ENCODE measurements around the gene TNS3. TPM values are rescaled to one million over a fixed set of nuclear protein-coding genes. Genes with fewer than 3 reads are reported as not detected.

The TNS3 gene
- total RNA-seq, 1 experiment from 2014 or later, result 143 TPM

DNA sequence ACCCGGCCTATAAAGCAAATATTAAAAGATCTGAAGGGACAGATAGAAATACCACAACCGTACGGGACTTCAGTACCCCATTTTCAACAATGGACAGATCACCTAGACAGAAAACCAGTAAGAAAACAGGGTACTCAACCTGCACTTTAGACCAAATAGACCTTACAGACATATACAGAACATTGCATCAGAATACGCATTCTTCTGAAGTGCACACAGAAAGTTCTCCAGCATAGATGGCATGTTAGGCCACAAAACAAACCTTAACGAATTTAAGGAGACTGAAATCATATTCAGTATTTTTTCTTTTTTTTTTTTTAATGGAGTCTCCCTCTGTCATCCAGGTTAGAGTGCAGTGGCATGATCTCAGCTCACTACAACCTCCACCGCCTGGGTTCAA is 151.5 kb downstream of the TNS3 start:
- POLR2A ChIA-PET (ENCODE audit: unreplicated experiment), result no interaction called here
- no peak overlapping the region; the same call in 1 of the 2 replicates for H3K27ac ChIP-seq
- no peak for DNase-seq

DNA sequence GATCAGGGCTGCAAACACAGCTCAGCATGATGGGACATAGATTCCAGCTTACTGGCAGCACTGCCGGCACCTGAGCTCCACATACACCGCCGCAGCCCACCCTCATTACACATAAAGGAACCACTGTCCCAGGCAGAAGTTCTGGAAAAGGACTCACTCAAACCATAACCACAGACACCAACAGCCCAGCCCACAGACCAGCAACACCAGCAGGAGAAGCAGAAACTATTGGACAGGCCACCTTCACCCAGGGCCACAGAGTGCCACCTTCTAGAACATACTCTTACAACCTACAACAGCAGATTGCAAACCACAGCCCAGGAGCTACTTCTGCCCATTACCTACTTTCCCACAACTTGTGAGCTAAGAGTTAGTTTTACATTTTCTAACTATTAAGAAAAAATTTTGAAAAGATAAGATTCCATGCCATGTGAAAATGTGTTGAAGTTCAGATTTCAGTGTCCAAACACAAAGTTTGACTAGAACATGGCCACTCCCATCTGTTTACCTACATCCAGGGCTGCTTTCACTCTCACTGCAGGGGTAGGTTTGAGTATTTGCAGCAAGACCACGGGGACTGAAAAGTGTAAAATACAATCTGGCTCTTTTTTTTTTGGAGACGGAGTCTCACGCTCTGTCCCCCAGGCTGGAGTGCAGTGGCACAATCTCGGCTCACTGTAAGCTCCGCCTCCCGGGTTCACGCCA is 153.0 kb downstream of the TNS3 start:
- H2AFZ ChIP-seq, result no peak overlapping the region
- H3K4me1 ChIP-seq (replicated peaks; ENCODE audit: insufficient read depth), result no peaks in the 10 kb centered on the region
- no peak overlapping the region for H3K4me3 ChIP-seq
- no peak overlapping the region for H3K27ac ChIP-seq
- H3K9me3 ChIP-seq (ENCODE audit: insufficient read depth, low read depth), result no peaks in the 10 kb centered on the region
- no TSS peak for BruUV-seq (replicated peaks)
- peaks cover 58% of the 10 kb centered on the region for H3K79me2 ChIP-seq (ENCODE audit: low read depth)
- peaks cover 72% of the 10 kb centered on the region for H3K36me3 ChIP-seq (ENCODE audit: low read depth)
- POLR2A ChIA-PET (ENCODE audit: unreplicated experiment), result no interaction called here
- TF ChIP-seq EZH2 (IDR thresholded peaks at IDR 0.05; ENCODE audit: low read depth), result no peak
- TF ChIP-seq, protein P1, sequence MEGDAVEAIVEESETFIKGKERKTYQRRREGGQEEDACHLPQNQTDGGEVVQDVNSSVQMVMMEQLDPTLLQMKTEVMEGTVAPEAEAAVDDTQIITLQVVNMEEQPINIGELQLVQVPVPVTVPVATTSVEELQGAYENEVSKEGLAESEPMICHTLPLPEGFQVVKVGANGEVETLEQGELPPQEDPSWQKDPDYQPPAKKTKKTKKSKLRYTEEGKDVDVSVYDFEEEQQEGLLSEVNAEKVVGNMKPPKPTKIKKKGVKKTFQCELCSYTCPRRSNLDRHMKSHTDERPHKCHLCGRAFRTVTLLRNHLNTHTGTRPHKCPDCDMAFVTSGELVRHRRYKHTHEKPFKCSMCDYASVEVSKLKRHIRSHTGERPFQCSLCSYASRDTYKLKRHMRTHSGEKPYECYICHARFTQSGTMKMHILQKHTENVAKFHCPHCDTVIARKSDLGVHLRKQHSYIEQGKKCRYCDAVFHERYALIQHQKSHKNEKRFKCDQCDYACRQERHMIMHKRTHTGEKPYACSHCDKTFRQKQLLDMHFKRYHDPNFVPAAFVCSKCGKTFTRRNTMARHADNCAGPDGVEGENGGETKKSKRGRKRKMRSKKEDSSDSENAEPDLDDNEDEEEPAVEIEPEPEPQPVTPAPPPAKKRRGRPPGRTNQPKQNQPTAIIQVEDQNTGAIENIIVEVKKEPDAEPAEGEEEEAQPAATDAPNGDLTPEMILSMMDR (conservative IDR thresholded peaks at IDR 0.05), result no peak
- CTCF ChIA-PET, result interaction anchor here (1.0 kb wide), 1 partner anchor 682 kb away, joined by 4 read pairs; no protein-coding TSS in a partner anchor
- H3K9me2 ChIP-seq (ENCODE audit: insufficient read depth), result no peaks in the 10 kb centered on the region
- no peaks in the 10 kb centered on the region for H3K27me3 ChIP-seq (ENCODE audit: insufficient read depth, low read depth)
- DNase-seq, result no peak
- peaks cover 70% of the 10 kb centered on the region for H3F3A ChIP-seq (ENCODE audit: insufficient read depth, low read depth)
- H3K4me2 ChIP-seq, result no peak overlapping the region
- peaks cover 64% of the 10 kb centered on the region for H4K20me1 ChIP-seq (ENCODE audit: insufficient read depth)
- intact Hi-C loops (cut with micrococcal nuclease; ENCODE audit: unreplicated experiment), result no loop called here

More for the DNA sequence above, 151.5 kb downstream of the TNS3 start:
- Histone ChIP-seq H3K4me3 (no peak overlapping the region), H3K4me1 (replicated peaks; ENCODE audit: insufficient read depth) (no peaks in the 10 kb centered on the region), H3K27me3 (ENCODE audit: insufficient read depth, low read depth) (no peaks in the 10 kb centered on the region), H3K9me2 (ENCODE audit: insufficient read depth) (no peaks in the 10 kb centered on the region), H2AFZ (no peak overlapping the region), H3F3A (ENCODE audit: insufficient read depth, low read depth) (peaks cover 73% of the 10 kb centered on the region), H3K4me2 (no peak overlapping the region), H3K36me3 (ENCODE audit: low read depth) (peaks cover 73% of the 10 kb centered on the region), H3K9me3 (ENCODE audit: insufficient read depth, low read depth) (no peaks in the 10 kb centered on the region), H3K79me2 (ENCODE audit: low read depth) (peaks cover 71% of the 10 kb centered on the region), H4K20me1 (ENCODE audit: insufficient read depth) (peaks cover 79% of the 10 kb centered on the region)
- CTCF ChIA-PET, result no interaction called here
- BruUV-seq (replicated peaks), result no TSS peak
- TF ChIP-seq, protein P1 (conservative IDR thresholded peaks at IDR 0.05), result no peak
- no peak for TF ChIP-seq EZH2 (IDR thresholded peaks at IDR 0.05; ENCODE audit: low read depth)
- intact Hi-C loops (cut with micrococcal nuclease; ENCODE audit: unreplicated experiment), result loop anchor here (10.0 kb wide), 1 partner anchor 504 kb away; no protein-coding TSS in a partner anchor

DNA sequence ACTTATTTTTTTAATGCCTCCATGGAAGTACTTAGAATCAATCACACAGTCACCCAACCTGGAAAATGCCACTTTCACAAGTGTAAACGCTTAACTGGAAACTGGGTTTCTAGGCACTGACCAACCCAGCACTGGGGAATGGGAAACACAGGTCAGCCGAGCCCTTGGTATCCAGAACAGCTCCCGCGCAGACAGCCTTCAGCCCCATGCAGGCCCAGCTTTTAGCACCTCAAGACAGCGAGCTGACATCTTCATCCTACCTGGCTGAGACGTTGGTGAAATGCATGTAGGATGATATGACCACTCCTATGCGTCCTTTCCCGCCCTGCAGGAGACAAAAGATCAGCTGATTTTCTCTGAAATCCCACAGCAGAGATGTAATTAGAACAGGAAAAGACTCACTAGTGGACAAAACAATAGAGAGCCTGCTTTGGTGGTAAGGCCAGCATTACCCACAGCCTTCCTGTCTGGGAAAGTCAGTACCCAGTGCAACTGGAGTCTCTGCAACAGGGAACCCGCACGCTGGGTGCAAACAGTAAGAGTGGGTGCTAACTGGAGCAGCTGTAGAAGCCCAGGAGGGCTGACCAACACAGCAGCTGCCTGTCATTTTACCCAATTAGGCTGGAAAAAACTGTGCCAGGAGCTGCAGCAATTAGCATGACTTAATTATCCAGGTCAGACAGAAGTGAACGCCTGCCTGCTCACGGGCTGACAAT is 153.7 kb downstream of the TNS3 start:
- H3K36me3 ChIP-seq (ENCODE audit: low read depth), result peaks cover 73% of the 10 kb centered on the region
- H2AFZ ChIP-seq, result no peak overlapping the region
- CTCF ChIA-PET, result interaction anchor here (1.0 kb wide), 1 partner anchor 682 kb away, joined by 4 read pairs; no protein-coding TSS in a partner anchor
- no peaks in the 10 kb centered on the region for H3K9me2 ChIP-seq (ENCODE audit: insufficient read depth)
- H3K27ac ChIP-seq, result no peak overlapping the region
- H3F3A ChIP-seq (ENCODE audit: insufficient read depth, low read depth), result peaks cover 65% of the 10 kb centered on the region
- H3K27me3 ChIP-seq (ENCODE audit: insufficient read depth, low read depth), result no peaks in the 10 kb centered on the region
- no peak for DNase-seq
- intact Hi-C loops (cut with micrococcal nuclease; ENCODE audit: unreplicated experiment), result no loop called here
- BruUV-seq (replicated peaks), result no TSS peak
- H3K4me2 ChIP-seq, result no peak overlapping the region
- POLR2A ChIA-PET (ENCODE audit: unreplicated experiment), result no interaction called here
- peaks cover 58% of the 10 kb centered on the region for H3K79me2 ChIP-seq (ENCODE audit: low read depth)
- H3K4me1 ChIP-seq (replicated peaks; ENCODE audit: insufficient read depth), result no peaks in the 10 kb centered on the region
- H4K20me1 ChIP-seq (ENCODE audit: insufficient read depth), result peaks cover 62% of the 10 kb centered on the region
- H3K4me3 ChIP-seq, result no peak overlapping the region
- TF ChIP-seq, protein P1 (conservative IDR thresholded peaks at IDR 0.05), result no peak
- no peak for TF ChIP-seq EZH2 (IDR thresholded peaks at IDR 0.05; ENCODE audit: low read depth)
- no peaks in the 10 kb centered on the region for H3K9me3 ChIP-seq (ENCODE audit: insufficient read depth, low read depth)
